ENCODE results near the gene DIS3L2.

DNA sequence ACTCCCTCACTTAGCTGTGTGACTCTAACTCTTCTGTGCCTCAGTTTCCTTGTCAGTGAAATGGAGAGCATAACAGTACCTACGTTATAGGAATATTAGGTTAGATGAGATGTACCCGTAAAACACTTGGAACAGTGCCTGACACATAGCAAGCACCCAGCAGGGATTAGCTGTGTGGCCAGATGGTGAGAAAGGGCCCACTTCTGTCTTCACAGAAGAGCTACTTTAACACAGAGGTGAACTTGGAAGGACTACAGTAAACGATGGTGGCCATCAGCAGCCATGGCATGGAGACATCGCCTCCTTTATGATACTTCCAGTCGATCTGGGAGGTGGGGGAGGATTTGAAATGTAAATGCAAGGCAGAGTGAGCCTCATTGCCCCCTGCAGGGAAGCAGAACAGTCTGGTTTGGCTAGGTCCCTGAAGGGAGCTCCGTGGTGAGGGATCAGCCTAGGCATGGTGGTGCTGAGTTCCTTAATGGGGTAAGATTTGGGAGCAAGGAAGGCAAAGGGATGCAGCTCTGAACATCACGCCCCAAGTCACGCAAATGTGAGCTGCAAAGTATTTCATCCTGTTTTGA, 315.3 kb downstream of the DIS3L2 start:
- TF ChIP-seq, protein P1, sequence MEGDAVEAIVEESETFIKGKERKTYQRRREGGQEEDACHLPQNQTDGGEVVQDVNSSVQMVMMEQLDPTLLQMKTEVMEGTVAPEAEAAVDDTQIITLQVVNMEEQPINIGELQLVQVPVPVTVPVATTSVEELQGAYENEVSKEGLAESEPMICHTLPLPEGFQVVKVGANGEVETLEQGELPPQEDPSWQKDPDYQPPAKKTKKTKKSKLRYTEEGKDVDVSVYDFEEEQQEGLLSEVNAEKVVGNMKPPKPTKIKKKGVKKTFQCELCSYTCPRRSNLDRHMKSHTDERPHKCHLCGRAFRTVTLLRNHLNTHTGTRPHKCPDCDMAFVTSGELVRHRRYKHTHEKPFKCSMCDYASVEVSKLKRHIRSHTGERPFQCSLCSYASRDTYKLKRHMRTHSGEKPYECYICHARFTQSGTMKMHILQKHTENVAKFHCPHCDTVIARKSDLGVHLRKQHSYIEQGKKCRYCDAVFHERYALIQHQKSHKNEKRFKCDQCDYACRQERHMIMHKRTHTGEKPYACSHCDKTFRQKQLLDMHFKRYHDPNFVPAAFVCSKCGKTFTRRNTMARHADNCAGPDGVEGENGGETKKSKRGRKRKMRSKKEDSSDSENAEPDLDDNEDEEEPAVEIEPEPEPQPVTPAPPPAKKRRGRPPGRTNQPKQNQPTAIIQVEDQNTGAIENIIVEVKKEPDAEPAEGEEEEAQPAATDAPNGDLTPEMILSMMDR (IDR thresholded peaks at IDR 0.05), result no peak
- no peak for TF ChIP-seq POLR2A (IDR thresholded peaks at IDR 0.05)
